OCI-LY7 (cell line): Measurements from ENCODE around the gene TRIM71.

Source experiments
- EZH2phosphoT487 ChIP-seq: fragments of 200-600 bp; sonication (generic); IDR thresholded peaks from 2 replicates; pipeline ENCODE4 v1.6.1; 2018; ENCODE audit warnings: low read depth, borderline replicate concordance, mild to moderate bottlenecking, mixed run types, antibody characterized with exemption, low read length, moderate library complexity, mixed read lengths
- TF ChIP-seq, protein P1 (sequence below): fragments of 200-600 bp; sonication (generic); conservative IDR thresholded peaks from 2 replicates; pipeline ENCODE4 v1.5.1; 2014; ENCODE audit warnings: mild to moderate bottlenecking, antibody characterized with exemption, low read length, moderate library complexity, mixed read lengths

DNA sequence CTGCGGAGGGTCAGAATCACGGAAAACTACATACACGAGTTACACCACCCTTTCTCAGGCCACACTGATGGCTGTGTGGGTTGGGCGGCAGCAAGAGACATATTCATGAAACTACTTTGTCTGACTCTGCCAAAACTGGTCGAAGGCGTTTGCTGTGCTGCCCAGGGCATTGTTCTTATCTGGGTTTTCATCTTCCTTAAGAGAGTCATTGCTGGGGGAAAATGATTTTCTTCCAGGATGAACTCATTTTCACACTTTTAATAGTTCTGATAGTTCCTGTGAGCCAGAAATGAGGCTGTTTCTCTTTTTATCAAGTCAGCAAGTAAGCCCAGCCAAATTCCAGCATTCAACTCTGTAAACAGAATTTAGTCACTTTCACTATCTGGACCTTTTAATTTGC lies 47.6 kb downstream of the TRIM71 start:
- TF ChIP-seq, protein P1, sequence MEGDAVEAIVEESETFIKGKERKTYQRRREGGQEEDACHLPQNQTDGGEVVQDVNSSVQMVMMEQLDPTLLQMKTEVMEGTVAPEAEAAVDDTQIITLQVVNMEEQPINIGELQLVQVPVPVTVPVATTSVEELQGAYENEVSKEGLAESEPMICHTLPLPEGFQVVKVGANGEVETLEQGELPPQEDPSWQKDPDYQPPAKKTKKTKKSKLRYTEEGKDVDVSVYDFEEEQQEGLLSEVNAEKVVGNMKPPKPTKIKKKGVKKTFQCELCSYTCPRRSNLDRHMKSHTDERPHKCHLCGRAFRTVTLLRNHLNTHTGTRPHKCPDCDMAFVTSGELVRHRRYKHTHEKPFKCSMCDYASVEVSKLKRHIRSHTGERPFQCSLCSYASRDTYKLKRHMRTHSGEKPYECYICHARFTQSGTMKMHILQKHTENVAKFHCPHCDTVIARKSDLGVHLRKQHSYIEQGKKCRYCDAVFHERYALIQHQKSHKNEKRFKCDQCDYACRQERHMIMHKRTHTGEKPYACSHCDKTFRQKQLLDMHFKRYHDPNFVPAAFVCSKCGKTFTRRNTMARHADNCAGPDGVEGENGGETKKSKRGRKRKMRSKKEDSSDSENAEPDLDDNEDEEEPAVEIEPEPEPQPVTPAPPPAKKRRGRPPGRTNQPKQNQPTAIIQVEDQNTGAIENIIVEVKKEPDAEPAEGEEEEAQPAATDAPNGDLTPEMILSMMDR: no peak
- TF ChIP-seq EZH2phosphoT487: no peak
